Muscle of leg (tissue), 11 donors: ENCODE measurements around the gene AUTS2. TPM values are rescaled to one million over a fixed set of nuclear protein-coding genes. Genes with fewer than 3 reads are reported as not detected.
"Not testable (repeated sequence)": the region's sequence is repeated elsewhere in the genome, so short reads cannot be mapped to it uniquely, and the experiment has no call there.

ENCODE experiments used
- DNase-seq: peaks from one replicate; pipeline ENCODE4 v3.0.0; 2013
- H3K27ac ChIP-seq: one replicate; pipeline ENCODE4 v1.5.1; 2013; ENCODE audit warnings: mild to moderate bottlenecking, low read length, control low read depth
- H3K27me3 ChIP-seq: one replicate; pipeline ENCODE4 v1.6.1; 2013; ENCODE audit warnings: low read length; ENCODE audit not compliant: control insufficient read depth, insufficient read depth
- H3K36me3 ChIP-seq: one replicate; pipeline ENCODE4 v1.6.1; 2013; ENCODE audit warnings: low read length; ENCODE audit not compliant: control insufficient read depth, insufficient read depth
- H3K4me1 ChIP-seq: one replicate; pipeline ENCODE4 v1.6.1; 2013; ENCODE audit warnings: low read length; ENCODE audit not compliant: control insufficient read depth, insufficient read depth
- H3K4me3 ChIP-seq: one replicate; pipeline ENCODE4 v1.5.1; 2013; ENCODE audit warnings: low read length, control low read depth
- H3K9me3 ChIP-seq: replicated peaks from 2 replicates; pipeline ENCODE4 v1.6.1; 2013; ENCODE audit warnings: low read depth, low read length; ENCODE audit not compliant: control insufficient read depth
- WGBS: methylation state at CpG from one replicate; pipeline ENCODE4 v1.1.5; 2013; ENCODE audit warnings: missing lambda C conversion rate; ENCODE audit not compliant: insufficient coverage; 5-methylcytosine and 5-hydroxymethylcytosine counted together
- polyA plus RNA-seq, 8 donors: library from polyadenylated mRNA; unstranded; fragments of 120-200 nt; gene quantifications; one replicate each; pipeline versions ENCODE4 v1.2.1 to v1.2.3, GENCODE V29; 2013; ENCODE audit warnings: inconsistent platforms in 1 of 8, low replicate concordance in 1 of 8; ENCODE audit not compliant: insufficient read length in 8 of 8, insufficient read depth in 1 of 8
- total RNA-seq: library from RNA; stranded (reverse); fragments of 120-200 nt; gene quantifications from one replicate; pipeline ENCODE4 v1.2.4, GENCODE V29; 2013

AUTS2 gene
- total and polyA plus RNA-seq, 9 donors, result 28.6 to 92.3 (median 58.8) TPM

DNA sequence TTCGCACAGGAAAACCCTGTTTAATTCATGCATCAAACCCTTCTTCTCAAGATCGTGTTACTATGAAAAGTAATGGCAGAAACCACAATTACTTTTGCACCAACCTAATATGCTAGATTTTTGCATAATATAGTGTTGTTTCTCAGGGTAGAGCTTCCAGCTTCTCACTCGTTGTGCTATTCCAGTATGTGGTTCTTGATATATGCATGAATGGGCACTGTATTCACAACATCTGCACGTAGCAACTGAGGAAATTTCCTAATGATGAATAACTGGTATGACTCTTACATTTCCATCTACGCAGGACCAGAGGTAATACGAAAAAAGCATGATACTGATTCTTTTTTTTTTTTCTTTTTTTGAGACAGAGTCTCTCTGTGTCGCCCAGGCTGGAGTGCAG, 1207.1 kb downstream of the AUTS2 start:
- peaks cover 9% of the 10 kb centered on the region for H3K9me3 ChIP-seq
- no peaks in the 10 kb centered on the region for H3K4me1 ChIP-seq
- H3K4me3 ChIP-seq, result no peak overlapping the region
- no peaks in the 10 kb centered on the region for H3K27me3 ChIP-seq
- no peaks in the 10 kb centered on the region for H3K36me3 ChIP-seq
- DNase-seq, result no peak
- H3K27ac ChIP-seq, result no peak overlapping the region
- WGBS, result no CpG with 5 or more reads among the region's 7 CpGs

DNA sequence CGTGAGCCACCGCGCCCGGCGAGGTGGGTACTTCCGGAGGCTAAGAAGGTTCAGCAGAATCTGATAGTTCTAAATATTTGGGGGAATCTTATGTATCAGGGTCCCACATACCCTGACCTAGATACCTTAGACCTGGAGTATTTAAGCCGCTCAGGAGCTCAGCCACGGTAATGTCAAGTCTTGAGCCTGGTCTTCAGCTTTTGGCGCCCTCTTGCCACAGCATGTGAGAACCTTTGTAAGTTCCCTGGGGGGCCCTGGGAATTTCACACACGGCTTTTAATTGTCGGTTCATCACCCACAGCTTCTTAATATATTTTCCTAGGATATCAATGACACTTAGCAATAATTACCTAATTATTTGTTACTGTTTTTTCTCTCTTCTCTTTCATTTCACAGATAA, 1209.4 kb downstream of the AUTS2 start:
- H3K27ac ChIP-seq, result no peak overlapping the region
- H3K4me3 ChIP-seq, result no peak overlapping the region
- WGBS, result 58% methylated on average over 4 of the region's 11 CpGs
- no peaks in the 10 kb centered on the region for H3K27me3 ChIP-seq
- no peaks in the 10 kb centered on the region for H3K36me3 ChIP-seq
- H3K4me1 ChIP-seq, result no peaks in the 10 kb centered on the region
- H3K9me3 ChIP-seq, result peaks cover 4% of the 10 kb centered on the region
- DNase-seq, result no peak

DNA sequence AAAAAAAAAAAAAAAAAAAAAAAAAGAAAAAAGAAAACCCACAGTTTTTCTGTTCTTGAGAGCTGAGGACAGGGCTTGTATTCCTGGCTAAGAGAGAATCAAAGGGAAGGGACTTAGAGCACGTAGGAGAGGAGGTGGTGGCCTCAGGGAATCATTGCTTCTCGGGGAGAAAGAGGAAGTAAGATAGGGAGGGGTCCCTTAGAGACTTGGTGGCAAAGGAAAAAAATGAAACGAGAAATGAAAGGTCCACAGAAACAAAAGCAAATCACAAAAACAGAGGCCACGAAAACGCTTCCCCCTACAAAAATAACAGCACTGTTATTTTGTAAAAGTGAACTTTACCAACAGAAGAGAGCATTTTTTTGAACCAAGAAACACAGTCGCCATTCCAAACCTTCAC, 1210.6 kb downstream of the AUTS2 start:
- Histone ChIP-seq H3K4me3 (no peak overlapping the region), H3K36me3 (no peaks in the 10 kb centered on the region), H3K27me3 (no peaks in the 10 kb centered on the region), H3K4me1 (no peaks in the 10 kb centered on the region), H3K27ac (no peak overlapping the region), H3K9me3 (no peaks in the 10 kb centered on the region)
- WGBS, result 27% methylated on average over 3 of the region's 6 CpGs
- no peak for DNase-seq

DNA sequence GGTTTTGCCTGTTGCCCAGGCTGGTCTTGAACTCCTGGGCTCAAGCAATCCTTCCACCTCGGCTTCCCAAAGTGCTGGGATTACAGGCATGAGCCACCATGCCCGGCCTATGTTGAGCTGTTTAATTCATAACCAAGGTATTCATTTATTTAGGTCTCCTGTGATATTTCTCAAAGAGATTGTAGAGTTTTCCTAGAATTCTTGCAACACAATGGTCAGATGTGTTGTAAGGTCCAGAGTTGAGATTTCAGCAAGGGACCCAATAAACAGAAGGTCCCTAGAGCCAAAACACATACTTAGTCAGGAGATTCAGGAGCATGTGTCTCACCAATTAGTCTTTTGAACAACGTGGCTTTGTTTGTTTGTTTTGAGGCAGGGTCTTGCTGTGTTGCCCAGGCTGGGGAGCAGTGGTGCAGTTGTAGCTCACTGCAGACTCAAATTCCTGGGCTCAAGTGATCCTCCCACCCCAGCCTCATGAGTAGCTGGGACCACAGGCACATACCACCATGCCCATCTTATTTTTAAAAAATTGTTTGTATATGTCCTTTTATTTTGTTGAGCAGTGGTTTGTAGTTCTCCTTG, 1212.4 kb downstream of the AUTS2 start:
- no peaks in the 10 kb centered on the region for H3K36me3 ChIP-seq
- H3K9me3 ChIP-seq, result no peaks in the 10 kb centered on the region
- no peak for DNase-seq
- WGBS, result no CpG with 5 or more reads among the region's 3 CpGs
- no peaks in the 10 kb centered on the region for H3K4me1 ChIP-seq
- no peaks in the 10 kb centered on the region for H3K27me3 ChIP-seq
- H3K4me3 ChIP-seq, result no peak overlapping the region
- H3K27ac ChIP-seq, result no peak overlapping the region

DNA sequence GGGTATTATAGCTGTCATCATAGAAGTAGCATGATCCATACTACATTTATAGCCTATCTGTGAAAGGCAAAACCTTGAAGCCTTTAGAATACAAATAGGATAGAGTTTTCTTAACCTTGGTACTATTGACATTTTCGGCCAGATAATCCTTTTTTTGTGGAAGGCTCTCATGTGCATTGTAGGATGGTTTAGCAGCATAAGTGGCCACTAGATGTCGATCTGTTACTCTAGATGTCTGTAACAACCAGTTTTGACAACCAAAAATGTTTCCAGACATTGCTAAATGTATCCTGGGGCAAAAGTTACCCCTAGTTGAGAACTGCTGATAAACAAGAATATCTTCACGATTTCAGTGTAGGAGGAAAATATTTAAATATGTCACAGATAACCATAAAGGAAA, 1214.2 kb downstream of the AUTS2 start:
- H3K4me3 ChIP-seq, result no peak overlapping the region
- H3K27ac ChIP-seq, result no peak overlapping the region
- no peaks in the 10 kb centered on the region for H3K36me3 ChIP-seq
- no peaks in the 10 kb centered on the region for H3K4me1 ChIP-seq
- no peak for DNase-seq
- 43% methylated on average over 1 of the region's 3 CpGs for WGBS
- no peaks in the 10 kb centered on the region for H3K27me3 ChIP-seq
- peaks cover 1% of the 10 kb centered on the region for H3K9me3 ChIP-seq

DNA sequence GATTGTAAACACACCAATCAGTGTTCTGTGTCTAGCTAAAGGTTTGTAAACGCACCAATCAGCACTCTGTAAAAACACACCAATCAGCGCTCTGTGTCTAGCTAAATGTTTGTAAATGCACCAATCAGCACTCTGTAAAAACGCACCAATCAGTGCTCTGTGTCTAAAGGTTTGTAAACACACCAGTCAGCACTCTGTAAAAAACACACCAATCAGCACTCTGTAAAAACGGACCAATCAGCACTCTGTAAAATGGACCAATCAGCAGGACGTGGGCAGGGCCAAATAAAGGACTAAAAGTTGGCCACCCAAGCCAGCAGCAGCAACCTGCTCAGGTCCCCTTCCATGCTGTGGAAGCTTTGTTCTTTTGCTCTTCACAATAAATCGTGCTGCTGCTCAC, 1224.2 kb downstream of the AUTS2 start:
- DNase-seq, H3K36me3 ChIP-seq, H3K4me1 ChIP-seq, H3K27ac ChIP-seq, H3K4me3 ChIP-seq, H3K27me3 ChIP-seq, H3K9me3 ChIP-seq: not testable (repeated sequence)
- 83% methylated on average over 6 of the region's 6 CpGs for WGBS

DNA sequence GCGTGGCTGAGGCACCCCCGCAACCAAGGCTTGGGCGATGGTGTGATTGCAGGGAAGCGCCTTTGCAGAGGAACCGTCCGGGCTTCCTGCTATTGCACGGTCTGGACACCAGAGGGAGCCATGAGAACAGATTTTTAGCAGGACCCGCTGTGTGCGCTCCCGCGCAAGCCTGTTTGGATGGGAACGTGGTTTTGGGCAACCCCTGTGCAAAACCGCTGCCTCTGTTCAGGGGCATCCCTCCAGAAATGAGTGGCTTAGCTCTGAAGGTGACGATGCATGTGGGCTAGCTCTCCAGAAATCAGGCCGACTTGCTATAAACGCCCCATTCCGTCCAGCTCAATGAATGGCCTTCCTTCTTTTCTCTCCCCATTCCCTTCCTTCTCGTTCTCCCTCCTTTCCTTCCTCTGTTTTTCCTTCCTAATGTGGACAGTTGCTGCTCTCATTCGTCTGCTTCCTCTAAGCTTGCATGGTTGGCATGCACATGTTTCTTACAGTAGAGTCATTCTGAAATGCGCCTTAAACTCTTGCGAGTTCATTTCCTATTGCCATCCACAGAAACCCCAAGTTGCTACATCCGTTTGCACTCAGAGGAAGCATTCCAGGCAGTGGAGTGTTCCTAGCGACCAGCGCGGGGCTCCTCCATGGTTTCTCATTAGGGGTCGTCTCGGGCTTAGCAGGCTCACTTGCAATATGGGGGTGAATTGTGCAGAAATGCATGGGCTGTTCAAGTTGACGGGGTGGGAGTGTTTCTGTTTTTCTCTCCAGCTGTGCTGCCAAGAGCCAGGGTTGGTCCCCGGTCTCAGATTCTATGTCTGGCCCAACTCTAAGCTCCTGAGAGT, 1231.2 kb downstream of the AUTS2 start:
- H3K27me3 ChIP-seq, result peaks cover 2% of the 10 kb centered on the region
- 2% methylated on average over 26 of the region's 29 CpGs for WGBS
- H3K9me3 ChIP-seq, result no peaks in the 10 kb centered on the region
- no peak overlapping the region for H3K4me3 ChIP-seq
- no peak overlapping the region for H3K27ac ChIP-seq
- H3K36me3 ChIP-seq, result no peaks in the 10 kb centered on the region
- H3K4me1 ChIP-seq, result peaks cover 10% of the 10 kb centered on the region
- peak; percentile 80 for DNase-seq

DNA sequence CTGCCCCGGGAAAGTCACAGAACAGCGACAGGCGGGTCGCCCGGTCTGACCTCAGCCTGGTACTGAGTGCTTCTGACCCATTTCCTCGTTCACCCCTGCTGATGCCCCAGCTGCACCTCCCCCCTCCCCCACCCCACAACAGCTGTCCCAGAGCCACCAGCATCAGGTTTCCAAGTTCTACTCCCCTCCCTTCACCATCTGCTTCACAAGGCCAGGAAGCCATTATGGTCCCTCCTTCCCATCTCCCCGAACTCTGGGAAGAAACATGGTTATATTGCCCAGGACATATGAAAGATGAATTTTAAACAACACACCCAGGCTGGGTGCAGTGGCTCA, 1231.8 kb downstream of the AUTS2 start:
- Histone ChIP-seq H3K4me3 (no peak overlapping the region), H3K27me3 (peaks cover 2% of the 10 kb centered on the region), H3K4me1 (peaks cover 10% of the 10 kb centered on the region), H3K9me3 (no peaks in the 10 kb centered on the region), H3K27ac (no peak overlapping the region), H3K36me3 (no peaks in the 10 kb centered on the region)
- DNase-seq, result peak; percentile 13
- 17% methylated on average over 6 of the region's 7 CpGs for WGBS

DNA sequence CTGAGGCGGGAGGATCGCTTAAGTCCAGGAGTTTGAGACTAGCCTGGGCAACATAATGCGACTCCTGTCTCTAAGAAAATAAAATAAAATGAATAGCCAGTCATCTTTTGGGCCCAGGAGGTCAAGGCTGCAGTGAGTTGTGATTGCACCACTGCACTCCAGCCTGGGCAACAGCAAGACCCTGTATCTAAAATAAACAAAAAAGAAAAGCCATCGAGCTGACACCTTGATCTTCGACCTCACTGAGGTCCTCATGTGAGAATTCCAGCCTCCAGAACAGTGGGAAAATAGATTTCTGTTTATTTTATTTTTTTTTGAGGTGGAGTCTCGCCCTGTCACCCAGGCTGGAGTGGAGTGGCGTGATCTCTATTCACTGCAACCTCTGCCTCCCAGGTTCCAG, 1232.2 kb downstream of the AUTS2 start:
- Histone ChIP-seq H3K4me3 (no peak overlapping the region), H3K36me3 (no peaks in the 10 kb centered on the region), H3K4me1 (peaks cover 10% of the 10 kb centered on the region), H3K27me3 (peaks cover 2% of the 10 kb centered on the region), H3K9me3 (peaks cover 2% of the 10 kb centered on the region), H3K27ac (no peak overlapping the region)
- no peak for DNase-seq
- 95% methylated on average over 3 of the region's 7 CpGs for WGBS

DNA sequence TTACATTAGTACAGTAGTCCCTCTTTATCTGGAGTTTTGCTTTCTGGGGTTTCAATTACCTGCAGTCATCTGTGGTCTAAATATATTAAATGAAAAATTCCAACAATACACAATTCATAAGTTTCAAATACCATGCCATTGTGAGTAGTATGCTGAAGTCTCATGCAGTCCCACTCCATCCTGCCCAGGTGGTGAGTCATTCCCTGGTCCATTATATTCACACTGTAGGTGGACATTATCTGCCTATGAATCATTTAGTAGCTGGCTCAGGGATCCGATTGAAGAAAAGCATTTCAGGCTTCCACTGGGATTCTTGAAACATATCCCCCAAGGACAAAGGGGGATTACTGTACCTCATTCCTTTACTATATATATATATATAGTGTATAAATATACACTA, 1235.5 kb downstream of the AUTS2 start:
- Histone ChIP-seq H3K9me3 (peaks cover 5% of the 10 kb centered on the region), H3K27me3 (peaks cover 2% of the 10 kb centered on the region), H3K27ac (no peak overlapping the region), H3K36me3 (no peaks in the 10 kb centered on the region), H3K4me1 (peaks cover 10% of the 10 kb centered on the region), H3K4me3 (no peak overlapping the region)
- no peak for DNase-seq
- no CpG with 5 or more reads among the region's 1 CpG for WGBS
